ENCODE results near the gene LYSMD2.
A peak's percentile ranks its signal among the peaks of the same experiment; 100 is the strongest.
"Not testable (repeated sequence)": the region's sequence is repeated elsewhere in the genome, so short reads cannot be mapped to it uniquely, and the experiment has no call there.

LYSMD2 gene, protein sequence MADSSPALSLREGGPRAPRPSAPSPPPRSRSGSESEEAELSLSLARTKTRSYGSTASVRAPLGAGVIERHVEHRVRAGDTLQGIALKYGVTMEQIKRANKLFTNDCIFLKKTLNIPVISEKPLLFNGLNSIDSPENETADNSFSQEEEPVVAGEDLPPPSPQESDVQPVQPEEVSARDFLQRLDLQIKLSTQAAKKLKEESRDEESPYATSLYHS

DNA sequence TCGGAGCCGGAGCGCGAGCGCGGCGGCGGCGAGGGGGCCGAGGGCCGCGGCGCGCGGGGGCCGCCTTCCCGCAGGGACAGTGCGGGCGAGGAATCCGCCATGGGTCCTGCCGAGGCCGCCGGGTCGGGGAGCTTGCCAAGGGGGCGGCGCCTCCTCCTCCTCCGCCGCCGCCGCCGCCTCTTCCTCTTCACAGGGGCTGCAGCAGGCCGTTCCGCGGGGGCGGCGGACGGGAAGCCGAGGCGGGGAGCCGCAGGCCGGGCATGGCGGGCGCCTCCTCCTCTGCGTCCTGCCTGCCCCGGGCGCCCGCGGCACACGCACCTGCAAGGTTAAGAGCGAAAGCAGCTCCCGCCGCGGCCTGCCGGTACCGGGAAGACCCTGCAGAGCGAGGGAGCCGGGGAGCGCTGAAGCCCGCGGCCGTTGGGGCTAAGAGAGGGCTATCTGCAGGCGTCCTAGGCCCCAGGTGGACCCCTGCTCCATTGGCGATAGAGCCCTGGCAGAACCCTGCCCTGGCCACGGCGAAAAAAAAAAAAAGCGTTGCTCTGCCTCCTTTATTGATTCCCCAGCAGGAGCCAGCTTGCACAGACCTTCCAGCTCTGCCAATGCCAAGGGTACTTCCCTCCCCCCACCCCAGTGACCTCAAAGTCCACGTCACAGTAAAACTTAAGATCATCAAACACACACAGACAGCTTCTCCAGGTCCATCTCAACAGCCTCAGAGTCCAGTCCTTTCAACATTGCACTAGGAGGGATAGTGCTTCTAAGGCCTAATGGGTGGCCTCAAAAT is at the start of gene LYSMD2:
Gene LYSMD2 (minus strand): TSS at position 134 of the 784 bp plus-strand sequence. CDS start 33 bp downstream, at position 101.
- DNase-seq (ENCODE audit: insufficient read length, low spot score), result peak; percentile 42
- TF ChIP-seq POLR2A (IDR thresholded peaks at IDR 0.05; ENCODE audit: low read depth, low read length), result 0 out of 2 replicates have a peak, but pooled peaks have one; percentile 33

DNA sequence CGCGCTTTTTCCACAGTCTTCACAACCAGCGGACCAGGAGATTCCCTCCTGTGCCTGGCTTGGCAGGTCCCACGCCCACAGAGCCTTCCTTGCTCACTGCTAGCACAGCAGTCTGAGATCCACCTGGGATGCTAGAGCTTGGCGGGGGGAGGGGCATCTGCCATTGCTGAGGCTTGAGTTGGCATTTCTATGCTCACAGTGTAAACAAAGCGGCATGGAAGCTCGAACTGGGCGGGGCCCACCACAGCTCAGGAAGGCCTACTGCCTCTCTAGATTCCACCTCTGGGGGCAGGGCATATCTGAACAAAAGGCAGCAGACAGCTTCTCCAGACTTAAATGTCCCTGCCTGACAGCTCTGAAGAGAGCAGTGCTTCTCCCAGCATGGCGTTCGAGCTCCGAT is 49.7 kb upstream of the LYSMD2 start:
- DNase-seq (ENCODE audit: insufficient read length, low spot score); FAIRE-seq: not testable (repeated sequence)

More for the DNA sequence above, at the start of gene LYSMD2:
- no peak for FAIRE-seq

DNA sequence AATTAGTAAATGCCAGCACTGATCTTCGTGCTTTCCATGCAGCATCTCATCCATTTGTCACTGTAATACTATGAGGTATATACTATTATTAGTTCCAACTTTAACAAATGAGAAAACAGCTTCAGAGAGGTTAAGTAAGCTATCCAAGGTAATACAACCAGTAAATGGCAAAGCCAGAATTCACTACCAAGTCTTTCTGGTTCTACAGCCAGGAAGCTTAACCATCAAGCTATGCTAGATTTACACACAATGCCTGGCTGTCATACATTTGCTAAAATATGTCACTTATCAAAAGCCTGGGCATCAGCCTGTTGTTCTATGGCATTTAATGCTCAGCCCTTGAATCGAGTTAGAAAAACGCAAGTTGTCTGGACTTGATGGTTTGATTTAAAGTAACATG is 46.5 kb upstream of the LYSMD2 start:
- no peak for TF ChIP-seq POLR2A (IDR thresholded peaks at IDR 0.05; ENCODE audit: low read depth, low read length)
- no peak for FAIRE-seq

DNA sequence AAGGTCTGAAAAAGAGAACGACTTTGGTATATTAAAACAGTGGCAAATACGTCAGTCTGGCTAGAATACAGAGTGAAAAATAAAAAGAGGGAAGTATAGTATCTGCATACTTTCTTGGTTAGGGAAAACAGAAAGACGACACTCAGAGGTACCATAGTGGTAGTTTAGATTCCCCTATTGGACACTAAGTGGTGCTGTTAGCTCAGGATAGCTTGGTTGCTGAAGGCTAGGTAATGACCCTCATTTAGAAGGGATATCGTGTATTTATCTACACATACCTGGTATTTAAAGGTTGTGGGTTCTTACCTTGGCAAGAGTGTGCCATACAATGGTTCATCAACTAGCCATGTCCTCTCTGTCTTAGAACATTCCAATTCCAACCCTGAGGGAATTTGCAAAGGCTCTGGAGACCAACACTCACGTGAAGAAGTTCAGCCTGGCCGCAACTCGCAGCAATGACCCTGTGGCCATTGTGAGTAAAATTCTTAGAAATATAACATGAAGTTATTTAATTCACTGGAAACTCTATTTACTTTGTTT is 45.0 kb upstream of the LYSMD2 start:
- FAIRE-seq (no peak), DNase-seq (ENCODE audit: insufficient read length, low spot score) (no peak)
- no peak for TF ChIP-seq POLR2A (IDR thresholded peaks at IDR 0.05; ENCODE audit: low read depth, low read length)

More for the DNA sequence above, 46.5 kb upstream of the LYSMD2 start:
- no peak for DNase-seq (ENCODE audit: insufficient read length, low spot score)

DNA sequence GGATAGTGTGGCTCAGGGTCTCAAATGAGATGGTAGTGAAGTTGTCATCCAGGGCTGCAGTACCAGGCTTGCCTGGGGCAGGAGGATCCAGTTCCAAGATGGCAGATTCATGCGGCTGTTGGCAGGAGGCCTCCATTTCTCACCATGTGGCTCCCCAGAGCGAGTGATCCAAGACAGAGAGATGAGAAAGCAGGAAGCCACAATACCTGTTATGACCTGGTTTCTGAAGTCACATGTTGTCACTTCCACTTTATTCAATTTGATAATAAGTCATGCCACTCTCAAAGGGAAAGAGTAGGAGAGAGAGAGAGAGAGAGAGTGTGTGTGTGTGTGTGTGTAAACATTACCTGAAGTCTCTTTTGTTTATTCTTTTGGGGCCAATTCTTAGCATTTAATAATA is 44.1 kb upstream of the LYSMD2 start:
- no peak for DNase-seq (ENCODE audit: insufficient read length, low spot score)
- FAIRE-seq, result no peak
- no peak for TF ChIP-seq POLR2A (IDR thresholded peaks at IDR 0.05; ENCODE audit: low read depth, low read length)

DNA sequence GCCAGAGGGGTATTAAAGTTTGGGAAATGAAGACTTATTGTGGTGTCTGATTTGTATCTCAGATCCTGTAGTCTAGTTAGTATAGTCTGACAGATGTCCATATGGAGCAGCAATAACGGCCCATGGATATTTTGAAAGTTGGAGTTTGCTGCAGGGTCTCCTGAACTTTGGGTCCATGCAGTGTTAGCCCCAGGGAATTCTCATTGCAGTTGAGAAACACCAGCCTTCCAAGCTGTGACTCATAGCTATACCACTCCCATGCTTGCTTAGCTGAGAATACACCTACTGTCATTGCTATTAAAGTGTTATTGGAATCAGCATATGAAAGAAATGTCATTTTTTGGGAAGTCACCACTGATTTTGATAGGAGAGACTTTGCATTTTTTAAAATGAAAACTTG is 43.2 kb upstream of the LYSMD2 start:
- DNase-seq (ENCODE audit: insufficient read length, low spot score) (no peak), FAIRE-seq (no peak)
- no peak for TF ChIP-seq POLR2A (IDR thresholded peaks at IDR 0.05; ENCODE audit: low read depth, low read length)

DNA sequence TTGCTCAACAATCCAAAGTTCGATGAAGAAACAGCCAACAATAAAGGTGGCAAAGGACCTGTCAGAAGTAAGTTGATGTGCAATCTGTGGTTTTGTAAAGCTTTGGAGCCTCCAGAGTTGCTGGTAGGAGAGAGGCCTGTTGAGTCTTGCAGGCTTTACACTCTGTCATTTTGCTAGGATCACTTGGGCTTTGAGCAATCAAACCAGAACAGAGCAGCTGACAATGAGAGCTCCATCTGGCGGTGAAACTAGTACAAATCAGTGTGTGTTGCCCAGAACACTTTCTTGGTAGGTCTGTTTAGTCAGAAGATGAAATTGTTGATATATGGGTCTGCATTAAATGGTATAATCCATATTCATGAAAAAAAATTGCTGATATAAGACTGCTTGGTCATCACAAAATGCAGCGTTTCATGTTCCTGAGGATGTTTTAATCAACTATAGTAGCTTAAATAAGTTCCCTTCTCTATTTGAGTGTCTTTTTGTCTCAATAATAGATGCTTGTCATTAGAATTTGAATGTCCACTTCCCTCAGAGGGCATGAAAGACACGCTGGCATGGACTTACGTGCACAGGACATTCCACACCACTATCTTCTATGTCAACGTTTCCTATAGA is 39.6 kb upstream of the LYSMD2 start:
- TF ChIP-seq POLR2A (IDR thresholded peaks at IDR 0.05; ENCODE audit: low read depth, low read length), result no peak
- FAIRE-seq (peak; percentile 41), DNase-seq (ENCODE audit: insufficient read length, low spot score) (peak; percentile 17)

DNA sequence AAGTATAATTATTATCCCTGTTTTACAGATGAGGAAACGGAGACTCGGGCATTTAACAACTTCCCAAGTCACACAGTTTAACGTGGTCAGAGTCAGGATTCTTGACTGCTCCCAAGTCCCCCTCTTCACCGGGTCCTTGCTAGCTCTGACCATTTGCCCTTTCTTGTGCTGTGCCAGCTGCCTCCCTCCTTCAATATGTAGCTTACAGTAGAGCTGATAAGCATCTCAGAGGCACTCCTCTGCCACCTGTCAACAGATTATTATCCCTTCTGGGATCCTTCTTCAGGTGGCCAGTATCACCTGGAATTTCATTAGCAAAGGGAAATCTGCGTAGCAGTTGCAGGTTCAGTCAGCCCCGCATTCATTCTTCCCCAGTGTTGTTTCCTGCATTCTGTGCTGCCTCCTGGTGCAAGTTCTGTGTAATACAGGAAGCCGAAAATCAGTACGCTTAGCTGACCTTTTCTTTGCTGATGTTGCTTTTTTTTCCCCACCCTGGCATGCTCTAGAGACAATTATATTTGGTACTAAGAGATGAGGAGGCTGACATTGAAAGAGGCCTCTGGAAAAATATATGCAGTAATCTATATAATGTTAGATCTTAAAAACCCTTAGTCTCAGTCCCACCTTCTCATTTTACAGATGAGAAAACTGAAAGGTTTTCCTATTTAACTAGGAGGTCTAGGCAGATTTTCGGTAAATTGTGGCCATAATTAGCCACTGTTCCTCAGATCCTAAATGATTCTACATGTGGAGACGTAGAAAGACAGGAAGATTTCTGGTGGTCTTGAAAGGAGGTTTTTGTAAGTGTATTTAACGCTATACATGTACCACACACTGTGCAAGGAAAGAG is 38.7 kb upstream of the LYSMD2 start:
- TF ChIP-seq POLR2A (IDR thresholded peaks at IDR 0.05; ENCODE audit: low read depth, low read length), result no peak
- DNase-seq (ENCODE audit: insufficient read length, low spot score) (no peak), FAIRE-seq (no peak)

DNA sequence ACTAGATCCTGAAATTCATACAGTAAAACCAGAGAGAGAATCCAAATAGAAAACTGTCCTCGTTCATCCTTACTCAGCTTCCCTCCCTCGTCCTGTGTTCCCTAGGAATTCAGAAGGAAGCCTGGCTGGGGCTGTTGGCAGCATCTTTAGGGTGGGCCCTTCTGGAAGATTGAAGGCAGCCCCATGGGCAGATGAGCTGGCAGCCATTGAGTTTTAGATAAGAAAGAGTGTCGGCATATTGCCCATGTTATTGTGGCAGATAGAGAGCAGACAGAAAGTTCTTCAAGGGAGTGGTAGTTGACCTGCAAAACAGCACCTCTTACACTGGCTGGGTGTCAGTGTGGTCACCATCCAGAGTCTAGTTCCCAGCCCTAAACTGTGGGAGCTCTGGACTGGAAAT is 37.5 kb upstream of the LYSMD2 start:
- DNase-seq (ENCODE audit: insufficient read length, low spot score) (no peak), FAIRE-seq (no peak)
- TF ChIP-seq POLR2A (IDR thresholded peaks at IDR 0.05; ENCODE audit: low read depth, low read length), result no peak

DNA sequence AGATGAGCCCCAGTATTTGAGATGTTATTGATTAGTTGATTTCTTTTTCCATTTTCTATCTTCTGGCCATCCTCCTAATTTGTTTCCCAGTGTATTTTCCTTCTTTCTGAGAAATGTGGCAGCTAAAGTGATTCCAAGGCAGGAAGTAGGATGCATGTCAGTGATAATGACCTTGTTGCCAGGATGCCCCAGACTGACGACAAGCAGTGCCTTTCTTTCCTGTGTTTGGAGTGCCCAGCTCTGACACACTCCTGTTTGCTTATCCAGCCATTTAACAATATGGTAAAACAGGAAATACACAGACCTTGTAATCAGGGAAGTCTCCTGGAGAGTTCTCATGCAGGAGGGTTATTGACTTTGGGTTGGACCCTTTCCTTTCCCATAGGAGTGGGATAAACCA is 34.3 kb upstream of the LYSMD2 start:
- no peak for DNase-seq (ENCODE audit: insufficient read length, low spot score)
- TF ChIP-seq POLR2A (IDR thresholded peaks at IDR 0.05; ENCODE audit: low read depth, low read length), result no peak
- no peak for FAIRE-seq

DNA sequence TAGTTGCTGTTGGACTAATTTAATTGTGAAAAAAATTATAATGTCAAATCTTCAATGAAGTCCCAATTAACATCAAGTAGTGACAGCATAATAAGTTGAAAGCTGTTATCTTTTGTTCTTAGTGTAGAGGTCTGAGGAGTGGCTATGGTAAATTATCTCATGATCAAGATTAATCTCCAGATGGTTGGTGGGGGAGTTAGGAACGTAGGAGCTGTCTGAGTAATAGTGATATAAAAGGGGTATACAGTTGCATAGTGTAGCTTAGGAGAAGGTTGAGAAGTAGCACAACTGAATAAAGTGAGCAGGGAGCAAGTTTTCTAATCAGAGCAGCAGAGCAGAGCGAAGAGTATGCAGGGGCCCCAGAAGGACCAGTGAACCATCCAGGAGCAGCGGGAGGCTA is 33.4 kb upstream of the LYSMD2 start:
- DNase-seq (ENCODE audit: insufficient read length, low spot score) (no peak), FAIRE-seq (no peak)
- TF ChIP-seq POLR2A (IDR thresholded peaks at IDR 0.05; ENCODE audit: low read depth, low read length), result no peak

DNA sequence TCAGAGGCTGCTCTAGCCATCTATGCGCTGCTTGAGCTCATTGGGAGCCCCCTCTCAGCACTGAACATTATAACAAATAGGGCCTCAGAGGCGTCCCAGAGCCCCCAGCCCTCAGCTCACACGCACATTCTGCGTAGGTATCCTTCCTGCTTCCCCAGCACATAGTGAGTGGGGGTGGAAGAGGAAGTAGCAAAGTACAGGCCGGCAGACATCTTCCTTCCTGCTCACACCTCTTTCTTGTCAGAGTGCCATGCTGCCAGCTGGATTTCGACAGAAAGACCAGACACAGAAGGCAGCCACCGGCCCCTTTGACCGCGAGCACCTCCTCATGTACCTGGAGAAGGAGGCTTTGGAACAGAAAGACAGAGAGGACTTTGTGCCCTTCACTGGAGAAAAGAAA is 30.6 kb upstream of the LYSMD2 start:
- no peak for FAIRE-seq
- DNase-seq (ENCODE audit: insufficient read length, low spot score), result no peak
- TF ChIP-seq POLR2A (IDR thresholded peaks at IDR 0.05; ENCODE audit: low read depth, low read length), result no peak

DNA sequence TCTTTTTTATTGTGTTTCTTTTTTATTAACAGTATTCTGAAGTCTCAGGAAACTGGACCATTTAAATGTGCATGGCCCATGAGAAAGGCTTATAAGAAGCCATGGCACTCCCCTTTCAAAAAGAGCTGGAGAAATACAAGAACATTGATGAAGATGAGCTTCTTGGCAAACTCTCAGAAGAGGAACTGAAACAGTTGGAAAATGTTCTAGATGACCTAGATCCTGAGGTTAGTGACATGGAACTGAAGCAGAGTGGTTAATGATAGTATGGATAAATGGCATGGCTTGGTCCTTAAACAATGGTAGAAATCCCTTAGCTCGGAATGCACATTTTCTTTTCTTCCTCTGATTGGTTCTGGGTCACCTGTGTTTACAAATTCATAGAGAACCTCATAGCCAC is 28.9 kb upstream of the LYSMD2 start:
- TF ChIP-seq POLR2A (IDR thresholded peaks at IDR 0.05; ENCODE audit: low read depth, low read length), result no peak
- no peak for FAIRE-seq
- DNase-seq (ENCODE audit: insufficient read length, low spot score), result no peak

DNA sequence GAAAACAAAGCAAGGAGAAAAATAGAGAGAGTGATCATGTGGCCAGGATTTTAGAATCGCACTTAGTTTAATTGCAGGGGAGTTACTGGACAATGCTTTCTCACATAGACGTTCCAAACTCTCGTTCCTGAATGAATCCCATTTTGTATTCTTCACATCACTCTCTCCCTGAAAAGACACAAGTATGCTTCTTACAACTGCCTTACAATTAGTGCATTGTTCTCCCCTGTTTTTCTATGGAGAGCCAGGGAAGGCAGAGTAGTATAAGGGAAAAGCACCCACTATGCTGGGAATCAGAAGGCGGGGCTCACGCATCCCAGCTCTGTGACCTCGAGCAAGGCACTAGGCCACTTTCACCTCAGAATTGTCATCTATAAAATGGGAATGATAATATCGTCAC is 28.3 kb upstream of the LYSMD2 start:
- DNase-seq (ENCODE audit: insufficient read length, low spot score), result no peak
- FAIRE-seq, result no peak
- no peak for TF ChIP-seq POLR2A (IDR thresholded peaks at IDR 0.05; ENCODE audit: low read depth, low read length)
